HL-60 (cell line): Measurements from ENCODE around the gene ALDH1L2.

Experiments used
- DNase-seq, 2 experiments: peaks; one replicate each; pipeline ENCODE4 v3.0.0-alpha.2; 2010 to 2020; ENCODE audit warnings: low read depth in 1 of 2, low spot score in 1 of 2
- H3K27ac ChIP-seq: fragments of 250-450 bp; sonication (Bioruptor Pico); replicated peaks from 2 replicates; pipeline ENCODE4 v1.5.1; 2020; ENCODE audit warnings: mild to moderate bottlenecking, moderate library complexity
- H3K27me3 ChIP-seq: fragments of 250-450 bp; sonication (Bioruptor Pico); 2 replicates; pipeline ENCODE4 v1.5.1; 2021; ENCODE audit warnings: mild to moderate bottlenecking, moderate library complexity; ENCODE audit not compliant: insufficient read depth, poor library complexity, severe bottlenecking
- H3K4me3 ChIP-seq: replicated peaks from 2 replicates; pipeline ENCODE4 v1.5.1; 2011; ENCODE audit warnings: mild to moderate bottlenecking, control low read depth, low read length; ENCODE audit not compliant: insufficient read depth
- GABPA ChIP-seq: IDR thresholded peaks from 2 replicates; pipeline ENCODE4 v1.6.1; 2012; ENCODE audit warnings: low read depth
- POLR2AphosphoS5 ChIP-seq: IDR thresholded peaks from 2 replicates; pipeline ENCODE4 v1.6.1; 2012; ENCODE audit warnings: low read depth
- SPI1 ChIP-seq: IDR thresholded peaks from 2 replicates; pipeline ENCODE4 v1.6.1; 2012; ENCODE audit warnings: low read depth, mild to moderate bottlenecking, borderline replicate concordance
- TF ChIP-seq, protein P1 (sequence below): IDR thresholded peaks from 2 replicates; pipeline ENCODE4 v1.6.1; 2012; ENCODE audit warnings: low read depth; ENCODE audit not compliant: insufficient replicate concordance
- TF ChIP-seq, protein P2 (sequence below): IDR thresholded peaks from one replicate; pipeline ENCODE4 v1.5.1; 2011; ENCODE audit warnings: low read length, control low read depth, inconsistent platforms; ENCODE audit not compliant: insufficient read depth

The ALDH1L2 gene

DNA sequence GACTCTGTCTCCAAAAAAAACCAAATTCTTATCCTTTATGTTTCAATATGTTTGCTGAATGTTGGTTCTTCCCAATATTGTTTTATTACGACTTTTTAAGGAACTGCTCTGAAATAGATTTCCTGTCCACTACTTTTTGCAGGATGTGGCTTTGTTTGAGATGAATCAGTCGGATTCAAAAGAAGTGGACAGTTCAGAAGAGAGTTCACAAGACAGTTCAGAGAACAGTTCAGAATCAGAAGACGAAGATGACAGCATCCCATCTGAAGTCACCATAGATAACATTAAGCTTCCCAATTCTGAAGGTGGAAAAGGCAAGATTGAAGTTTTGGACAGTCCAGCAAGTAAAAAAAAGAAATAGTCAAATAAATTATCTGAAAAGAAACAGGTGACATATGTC is 89.9 kb downstream of the ALDH1L2 start:
- H3K4me3 ChIP-seq: no peak overlapping the region
- DNase-seq: no peak
- TF ChIP-seq GABPA: no peak
- TF ChIP-seq, protein P1, sequence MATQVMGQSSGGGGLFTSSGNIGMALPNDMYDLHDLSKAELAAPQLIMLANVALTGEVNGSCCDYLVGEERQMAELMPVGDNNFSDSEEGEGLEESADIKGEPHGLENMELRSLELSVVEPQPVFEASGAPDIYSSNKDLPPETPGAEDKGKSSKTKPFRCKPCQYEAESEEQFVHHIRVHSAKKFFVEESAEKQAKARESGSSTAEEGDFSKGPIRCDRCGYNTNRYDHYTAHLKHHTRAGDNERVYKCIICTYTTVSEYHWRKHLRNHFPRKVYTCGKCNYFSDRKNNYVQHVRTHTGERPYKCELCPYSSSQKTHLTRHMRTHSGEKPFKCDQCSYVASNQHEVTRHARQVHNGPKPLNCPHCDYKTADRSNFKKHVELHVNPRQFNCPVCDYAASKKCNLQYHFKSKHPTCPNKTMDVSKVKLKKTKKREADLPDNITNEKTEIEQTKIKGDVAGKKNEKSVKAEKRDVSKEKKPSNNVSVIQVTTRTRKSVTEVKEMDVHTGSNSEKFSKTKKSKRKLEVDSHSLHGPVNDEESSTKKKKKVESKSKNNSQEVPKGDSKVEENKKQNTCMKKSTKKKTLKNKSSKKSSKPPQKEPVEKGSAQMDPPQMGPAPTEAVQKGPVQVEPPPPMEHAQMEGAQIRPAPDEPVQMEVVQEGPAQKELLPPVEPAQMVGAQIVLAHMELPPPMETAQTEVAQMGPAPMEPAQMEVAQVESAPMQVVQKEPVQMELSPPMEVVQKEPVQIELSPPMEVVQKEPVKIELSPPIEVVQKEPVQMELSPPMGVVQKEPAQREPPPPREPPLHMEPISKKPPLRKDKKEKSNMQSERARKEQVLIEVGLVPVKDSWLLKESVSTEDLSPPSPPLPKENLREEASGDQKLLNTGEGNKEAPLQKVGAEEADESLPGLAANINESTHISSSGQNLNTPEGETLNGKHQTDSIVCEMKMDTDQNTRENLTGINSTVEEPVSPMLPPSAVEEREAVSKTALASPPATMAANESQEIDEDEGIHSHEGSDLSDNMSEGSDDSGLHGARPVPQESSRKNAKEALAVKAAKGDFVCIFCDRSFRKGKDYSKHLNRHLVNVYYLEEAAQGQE: no peak
- no peak for TF ChIP-seq SPI1
- TF ChIP-seq POLR2AphosphoS5: no peak
- TF ChIP-seq, protein P2, sequence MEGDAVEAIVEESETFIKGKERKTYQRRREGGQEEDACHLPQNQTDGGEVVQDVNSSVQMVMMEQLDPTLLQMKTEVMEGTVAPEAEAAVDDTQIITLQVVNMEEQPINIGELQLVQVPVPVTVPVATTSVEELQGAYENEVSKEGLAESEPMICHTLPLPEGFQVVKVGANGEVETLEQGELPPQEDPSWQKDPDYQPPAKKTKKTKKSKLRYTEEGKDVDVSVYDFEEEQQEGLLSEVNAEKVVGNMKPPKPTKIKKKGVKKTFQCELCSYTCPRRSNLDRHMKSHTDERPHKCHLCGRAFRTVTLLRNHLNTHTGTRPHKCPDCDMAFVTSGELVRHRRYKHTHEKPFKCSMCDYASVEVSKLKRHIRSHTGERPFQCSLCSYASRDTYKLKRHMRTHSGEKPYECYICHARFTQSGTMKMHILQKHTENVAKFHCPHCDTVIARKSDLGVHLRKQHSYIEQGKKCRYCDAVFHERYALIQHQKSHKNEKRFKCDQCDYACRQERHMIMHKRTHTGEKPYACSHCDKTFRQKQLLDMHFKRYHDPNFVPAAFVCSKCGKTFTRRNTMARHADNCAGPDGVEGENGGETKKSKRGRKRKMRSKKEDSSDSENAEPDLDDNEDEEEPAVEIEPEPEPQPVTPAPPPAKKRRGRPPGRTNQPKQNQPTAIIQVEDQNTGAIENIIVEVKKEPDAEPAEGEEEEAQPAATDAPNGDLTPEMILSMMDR: no peak
- no peaks in the 10 kb centered on the region for H3K27me3 ChIP-seq
- H3K27ac ChIP-seq: no peak overlapping the region

DNA sequence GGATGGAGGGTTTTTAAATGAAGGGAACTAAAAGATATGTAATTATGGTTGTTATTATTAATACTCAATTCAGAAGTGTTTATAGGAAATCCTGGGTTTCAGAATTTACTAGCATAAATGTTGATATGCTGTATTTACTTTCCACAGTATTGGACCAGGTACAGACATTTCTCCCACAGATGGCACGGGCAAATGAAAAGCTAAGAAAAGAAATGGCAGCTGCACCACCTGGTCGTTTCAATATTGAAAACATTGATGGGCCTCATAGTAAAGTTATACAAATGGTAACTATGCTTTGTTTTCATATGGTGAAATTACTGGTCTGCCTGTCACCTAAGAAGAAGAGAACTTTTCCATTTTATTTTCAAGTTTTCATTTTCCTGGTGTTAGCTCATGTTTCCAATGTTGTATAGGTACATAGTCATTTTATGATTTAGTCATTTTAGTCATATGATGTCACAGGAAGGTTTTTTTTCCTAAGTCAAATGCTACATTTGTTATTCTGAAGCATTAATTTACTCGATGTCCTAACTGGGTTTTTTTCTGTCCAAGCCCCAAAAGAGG is 92.6 kb downstream of the ALDH1L2 start:
- Histone ChIP-seq H3K27ac (no peak overlapping the region), H3K4me3 (no peak overlapping the region), H3K27me3 (no peaks in the 10 kb centered on the region)
- no peak for TF ChIP-seq POLR2AphosphoS5
- TF ChIP-seq, protein P2: no peak
- no peak for TF ChIP-seq SPI1
- no peak for TF ChIP-seq GABPA
- TF ChIP-seq, protein P1: no peak
- DNase-seq: no peak

DNA sequence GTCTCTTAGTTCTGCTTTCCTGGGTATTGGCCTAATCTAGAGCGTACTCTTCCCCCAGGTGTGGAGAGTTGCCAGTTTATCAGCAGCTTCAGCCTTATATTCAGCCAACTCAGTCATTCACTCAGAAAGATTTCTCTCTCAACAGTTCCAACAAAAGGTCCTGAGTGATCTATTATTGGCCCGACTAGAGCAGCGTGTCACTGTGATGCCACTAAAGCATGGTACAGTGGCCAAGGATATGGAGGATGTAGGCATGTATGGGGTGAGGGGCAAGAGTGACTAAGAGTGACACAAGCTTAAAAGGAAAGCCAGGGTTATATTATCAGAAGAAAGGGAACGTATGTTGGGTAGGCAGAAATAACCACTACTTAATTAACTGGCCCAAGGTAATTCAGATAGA is 93.3 kb downstream of the ALDH1L2 start:
- H3K4me3 ChIP-seq: no peak overlapping the region
- TF ChIP-seq POLR2AphosphoS5 (no peak), GABPA (no peak), SPI1 (no peak)
- TF ChIP-seq, protein P2: no peak
- TF ChIP-seq, protein P1: no peak
- H3K27me3 ChIP-seq: no peaks in the 10 kb centered on the region
- H3K27ac ChIP-seq: no peak overlapping the region
- DNase-seq: no peak
